A549 (cell line): Measurements from ENCODE around the gene SH3PXD2B. TPM values are rescaled to one million over a fixed set of nuclear protein-coding genes. Genes with fewer than 3 reads are reported as not detected.

ENCODE experiments used
- ATAC-seq, 2 experiments: fragments of 200-7000 bp in 1 of 2; fragments of >200 bp in 1 of 2; cut with Nextera tagmentation in 1 of 2; cut with Tn5 transposase in 1 of 2; 3 replicates each; pipeline versions ENCODE4 v1.8.0 to v1.9.1; 2018 to 2020; ENCODE audit warnings: mild to moderate bottlenecking in 1 of 2, moderate library complexity in 1 of 2
- CTCF ChIA-PET: fragments of 300-600 bp; sonication (Branson Sonifier 250); formaldehyde crosslinking; extraction: SDS; loops from one replicate; lab custom pipeline; 2021; ENCODE audit warnings: antibody characterized with exemption, inconsistent platforms; lab: Yijun Ruan, JAX
- POLR2A ChIA-PET: fragments of 350-600 bp; formaldehyde crosslinking; extraction: SDS; loops from one replicate; lab custom pipeline; 2021; ENCODE audit warnings: antibody characterized with exemption, inconsistent platforms; lab: Yijun Ruan, JAX
- DNase-seq, 2 experiments: peaks; one replicate each; pipeline versions ENCODE4 v3.0.0 to v3.0.0-alpha.2; 2011 to 2016; ENCODE audit warnings: low read depth in 1 of 2, low spot score in 1 of 2
- FAIRE-seq: peaks from 2 replicates; lab custom pipeline; 2011; peaks lifted over from hg19 to GRCh38; lab: Jason Lieb, UNC
- H3K27ac ChIP-seq, 2 experiments: fragments of >200 bp; sonication (Bioruptor Twin); formaldehyde crosslinking; 3 replicates each; pipeline ENCODE4 v1.5.1; 2016 to 2017
- H3K4me1 ChIP-seq: fragments of >200 bp; sonication (Bioruptor Twin); formaldehyde crosslinking; 3 replicates; pipeline ENCODE4 v1.6.1; 2016
- H3K4me2 ChIP-seq: fragments of >200 bp; sonication (Bioruptor Twin); formaldehyde crosslinking; 3 replicates; pipeline ENCODE4 v1.6.1; 2016
- H3K4me3 ChIP-seq: fragments of >200 bp; sonication (Bioruptor Twin); formaldehyde crosslinking; 3 replicates; pipeline ENCODE4 v1.5.1; 2016
- H3K9me3 ChIP-seq: fragments of >200 bp; sonication (Bioruptor Twin); formaldehyde crosslinking; 3 replicates; pipeline ENCODE4 v1.6.1; 2016
- FOSB ChIP-seq: fragments of 250-450 bp; sonication (Bioruptor Pico); IDR thresholded peaks from 2 replicates; pipeline ENCODE4 v1.5.0; 2020; ENCODE audit warnings: mild to moderate bottlenecking, moderate library complexity
- FOXS1 ChIP-seq: fragments of 250-450 bp; sonication (Bioruptor Pico); IDR thresholded peaks from 2 replicates; pipeline ENCODE4 v1.5.0; 2020; ENCODE audit warnings: mild to moderate bottlenecking, moderate library complexity
- GATA3 ChIP-seq: IDR thresholded peaks from 2 replicates; pipeline ENCODE4 v1.6.1; 2012; ENCODE audit warnings: borderline replicate concordance
- HEYL ChIP-seq: fragments of 250-450 bp; sonication (Bioruptor Pico); IDR thresholded peaks from 2 replicates; pipeline ENCODE4 v1.8.0; 2021; ENCODE audit warnings: mild to moderate bottlenecking, moderate library complexity
- HOXA7 ChIP-seq: fragments of 250-450 bp; sonication (Bioruptor Pico); IDR thresholded peaks from 2 replicates; pipeline ENCODE4 v1.5.0; 2020; ENCODE audit warnings: mild to moderate bottlenecking, moderate library complexity
- JUNB ChIP-seq: fragments of >200 bp; sonication (Bioruptor Twin); formaldehyde crosslinking; IDR thresholded peaks from 2 replicates; pipeline ENCODE4 v1.6.1; 2016
- KDM5A ChIP-seq: fragments of 200-600 bp; sonication (generic); IDR thresholded peaks from 2 replicates; pipeline ENCODE4 v1.6.1; 2016; ENCODE audit warnings: antibody characterized with exemption, mild to moderate bottlenecking
- MYC ChIP-seq: IDR thresholded peaks from 2 replicates; pipeline ENCODE4 v1.6.1; 2012; ENCODE audit warnings: mild to moderate bottlenecking, inconsistent platforms, low read length, improper control_type of control experiment, borderline replicate concordance
- NFE2L2 ChIP-seq: fragments of 150-350 bp; conservative IDR thresholded peaks from 2 replicates; pipeline ENCODE4 v1.6.1; 2014; ENCODE audit warnings: low read length
- POLR2A ChIP-seq: IDR thresholded peaks from 2 replicates; pipeline ENCODE4 v1.6.1; 2012; ENCODE audit warnings: mild to moderate bottlenecking, low read length
- RFX5 ChIP-seq: fragments of 450-650 bp; IDR thresholded peaks from 2 replicates; pipeline ENCODE4 v1.7.1; 2014; ENCODE audit warnings: antibody characterized with exemption, mild to moderate bottlenecking, moderate library complexity
- RNF2 ChIP-seq: fragments of 200-600 bp; sonication (generic); IDR thresholded peaks from 2 replicates; pipeline ENCODE4 v1.6.1; 2016; ENCODE audit warnings: low read depth, mild to moderate bottlenecking, antibody characterized with exemption, moderate library complexity, borderline replicate concordance
- ZNF302 ChIP-seq: fragments of 250-450 bp; sonication (Bioruptor Pico); IDR thresholded peaks from 2 replicates; pipeline ENCODE4 v1.9.0; 2021; ENCODE audit warnings: inconsistent platforms, mild to moderate bottlenecking, moderate library complexity
- WGBS: methylation state at CpG from one replicate; pipeline ENCODE4 v1.1.6; 2017; ENCODE audit errors: missing lambda C conversion rate; 5-methylcytosine and 5-hydroxymethylcytosine counted together
- polyA plus RNA-seq, 4 experiments: library from polyadenylated mRNA; depleted of rRNA in 3 of 4; stranded (reverse); fragments of >200 nt; fragmentation: RNase III in 1 of 4; extraction: RNeasy Plus Mini Kit Qiagen cat#74134 plus additional on column Dnase treatment in 1 of 4; gene quantifications; 2 replicates in 3 of 4; 3 replicates in 1 of 4; pipeline ENCODE4 v1.2.3, GENCODE V29; 2011 to 2017
- TF ChIP-seq, protein P1 (sequence below): fragments of 250-450 bp; sonication (Bioruptor Pico); IDR thresholded peaks from 2 replicates; pipeline ENCODE4 v1.5.0; 2020; ENCODE audit warnings: low read depth, mild to moderate bottlenecking, moderate library complexity
- TF ChIP-seq, protein P2 (sequence below): fragments of >200 bp; sonication (Bioruptor Twin); formaldehyde crosslinking; IDR thresholded peaks from 3 replicates; pipeline ENCODE4 v1.5.1; 2016
- TF ChIP-seq, protein P3 (sequence below): fragments of >200 bp; sonication (Bioruptor Twin); formaldehyde crosslinking; IDR thresholded peaks from 2 replicates; pipeline ENCODE4 v1.6.1; 2016
- TF ChIP-seq, protein P4 (sequence below): fragments of 450-650 bp; IDR thresholded peaks from 2 replicates; pipeline ENCODE4 v1.6.1; 2014; ENCODE audit warnings: antibody characterized with exemption
- TF ChIP-seq, protein P5 (sequence below): fragments of >200 bp; sonication (Bioruptor Twin); formaldehyde crosslinking; IDR thresholded peaks from 3 replicates; pipeline ENCODE4 v1.6.1; 2016
- TF ChIP-seq, protein P6 (sequence below): IDR thresholded peaks from 2 replicates; pipeline ENCODE4 v1.6.1; 2012
- TF ChIP-seq, protein P7 (sequence below): fragments of 250-450 bp; sonication (Bioruptor Pico); IDR thresholded peaks from 2 replicates; pipeline ENCODE4 v1.5.0; 2021; ENCODE audit warnings: mild to moderate bottlenecking, moderate library complexity, borderline replicate concordance

The SH3PXD2B gene
- polyA plus RNA-seq, 2 of the 4 experiments (the other 2 are of a cell fraction) = 15.1 to 15.5 TPM

DNA sequence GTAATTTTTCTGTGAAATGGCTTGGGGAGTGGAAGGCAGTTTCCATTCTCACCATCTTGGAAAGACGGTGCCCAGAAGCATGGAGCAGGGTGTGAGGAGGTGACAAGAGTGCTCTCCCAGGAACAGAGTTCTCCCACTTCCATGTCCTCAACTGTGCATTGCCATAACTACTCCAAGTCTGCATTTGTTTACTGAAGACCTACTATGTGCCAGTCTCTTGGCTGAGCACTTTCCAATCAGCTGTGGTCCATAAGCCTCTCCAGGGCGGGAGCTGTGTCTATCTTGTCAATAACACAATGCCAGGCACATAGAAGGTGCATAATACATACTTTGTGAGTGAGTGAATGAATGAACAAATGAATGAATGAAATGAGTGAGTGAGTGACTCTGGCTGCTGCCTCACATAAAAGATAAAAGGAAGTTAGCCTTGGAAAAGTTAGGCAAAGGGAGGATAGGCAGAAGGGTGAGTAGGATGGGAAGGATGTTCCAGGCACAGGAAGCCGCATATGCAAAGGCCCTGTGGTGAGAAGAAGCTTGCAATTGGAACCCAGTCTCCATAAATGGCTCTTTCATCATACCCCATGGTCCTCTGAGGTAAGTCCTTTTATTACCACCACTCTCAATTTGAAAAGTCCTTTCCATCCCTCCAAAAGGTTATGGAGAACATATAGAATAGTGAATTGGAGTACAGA, 31.3 kb upstream of the SH3PXD2B start:
- H3K9me3 ChIP-seq = no peaks in the 10 kb centered on the region
- CTCF ChIA-PET = interaction anchor here (1.5 kb wide), 1 partner anchor 211 kb away, joined by 9 read pairs; no protein-coding TSS in a partner anchor
- ATAC-seq (no peak), FAIRE-seq (no peak), DNase-seq (no peak)
- TF ChIP-seq, protein P1, sequence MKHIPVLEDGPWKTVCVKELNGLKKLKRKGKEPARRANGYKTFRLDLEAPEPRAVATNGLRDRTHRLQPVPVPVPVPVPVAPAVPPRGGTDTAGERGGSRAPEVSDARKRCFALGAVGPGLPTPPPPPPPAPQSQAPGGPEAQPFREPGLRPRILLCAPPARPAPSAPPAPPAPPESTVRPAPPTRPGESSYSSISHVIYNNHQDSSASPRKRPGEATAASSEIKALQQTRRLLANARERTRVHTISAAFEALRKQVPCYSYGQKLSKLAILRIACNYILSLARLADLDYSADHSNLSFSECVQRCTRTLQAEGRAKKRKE = no peak
- TF ChIP-seq JUNB (no peak), FOSB (CRISPR knock-in tag) (no peak), NFE2L2 (no peak), HEYL (CRISPR knock-in tag) (no peak), POLR2A (no peak), FOXS1 (no peak), KDM5A (no peak), RNF2 (no peak), MYC (no peak), GATA3 (no peak)
- TF ChIP-seq, protein P2, sequence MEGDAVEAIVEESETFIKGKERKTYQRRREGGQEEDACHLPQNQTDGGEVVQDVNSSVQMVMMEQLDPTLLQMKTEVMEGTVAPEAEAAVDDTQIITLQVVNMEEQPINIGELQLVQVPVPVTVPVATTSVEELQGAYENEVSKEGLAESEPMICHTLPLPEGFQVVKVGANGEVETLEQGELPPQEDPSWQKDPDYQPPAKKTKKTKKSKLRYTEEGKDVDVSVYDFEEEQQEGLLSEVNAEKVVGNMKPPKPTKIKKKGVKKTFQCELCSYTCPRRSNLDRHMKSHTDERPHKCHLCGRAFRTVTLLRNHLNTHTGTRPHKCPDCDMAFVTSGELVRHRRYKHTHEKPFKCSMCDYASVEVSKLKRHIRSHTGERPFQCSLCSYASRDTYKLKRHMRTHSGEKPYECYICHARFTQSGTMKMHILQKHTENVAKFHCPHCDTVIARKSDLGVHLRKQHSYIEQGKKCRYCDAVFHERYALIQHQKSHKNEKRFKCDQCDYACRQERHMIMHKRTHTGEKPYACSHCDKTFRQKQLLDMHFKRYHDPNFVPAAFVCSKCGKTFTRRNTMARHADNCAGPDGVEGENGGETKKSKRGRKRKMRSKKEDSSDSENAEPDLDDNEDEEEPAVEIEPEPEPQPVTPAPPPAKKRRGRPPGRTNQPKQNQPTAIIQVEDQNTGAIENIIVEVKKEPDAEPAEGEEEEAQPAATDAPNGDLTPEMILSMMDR = no peak
- TF ChIP-seq, protein P3, sequence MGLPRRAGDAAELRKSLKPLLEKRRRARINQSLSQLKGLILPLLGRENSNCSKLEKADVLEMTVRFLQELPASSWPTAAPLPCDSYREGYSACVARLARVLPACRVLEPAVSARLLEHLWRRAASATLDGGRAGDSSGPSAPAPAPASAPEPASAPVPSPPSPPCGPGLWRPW = no peak
- TF ChIP-seq, protein P4, sequence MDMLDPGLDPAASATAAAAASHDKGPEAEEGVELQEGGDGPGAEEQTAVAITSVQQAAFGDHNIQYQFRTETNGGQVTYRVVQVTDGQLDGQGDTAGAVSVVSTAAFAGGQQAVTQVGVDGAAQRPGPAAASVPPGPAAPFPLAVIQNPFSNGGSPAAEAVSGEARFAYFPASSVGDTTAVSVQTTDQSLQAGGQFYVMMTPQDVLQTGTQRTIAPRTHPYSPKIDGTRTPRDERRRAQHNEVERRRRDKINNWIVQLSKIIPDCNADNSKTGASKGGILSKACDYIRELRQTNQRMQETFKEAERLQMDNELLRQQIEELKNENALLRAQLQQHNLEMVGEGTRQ = no peak
- H3K27ac ChIP-seq = no peak overlapping the region
- no peaks in the 10 kb centered on the region for H3K4me1 ChIP-seq
- 30% methylated on average over 3 of the region's 3 CpGs for WGBS
- no peak overlapping the region for H3K4me3 ChIP-seq
- POLR2A ChIA-PET = no interaction called here
- H3K4me2 ChIP-seq = no peak overlapping the region

DNA sequence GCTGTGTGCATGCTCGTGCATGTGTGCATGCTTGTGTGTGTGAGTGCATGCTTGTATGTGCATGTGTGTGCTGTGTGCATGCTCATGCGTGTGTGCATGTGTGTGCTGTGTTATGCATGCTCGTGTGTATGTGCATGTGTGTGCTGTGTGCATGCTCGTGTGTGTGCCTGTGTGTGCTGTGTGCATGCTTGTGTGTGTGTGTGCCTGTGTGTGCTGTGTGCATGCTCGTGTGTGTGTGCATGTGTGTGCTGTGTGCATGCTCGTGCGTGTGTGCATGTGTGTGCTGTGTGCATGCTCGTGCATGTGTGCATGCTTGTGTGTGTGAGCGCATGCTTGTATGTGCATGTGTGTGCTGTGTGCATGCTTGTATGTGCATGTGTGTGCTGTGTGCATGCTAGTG, 30.3 kb upstream of the SH3PXD2B start:
- Histone ChIP-seq H3K27ac (no peak overlapping the region), H3K4me1 (no peaks in the 10 kb centered on the region), H3K4me3 (no peak overlapping the region)
- DNase-seq (no peak), FAIRE-seq (no peak)
- POLR2A ChIA-PET = no interaction called here
- TF ChIP-seq, protein P5, sequence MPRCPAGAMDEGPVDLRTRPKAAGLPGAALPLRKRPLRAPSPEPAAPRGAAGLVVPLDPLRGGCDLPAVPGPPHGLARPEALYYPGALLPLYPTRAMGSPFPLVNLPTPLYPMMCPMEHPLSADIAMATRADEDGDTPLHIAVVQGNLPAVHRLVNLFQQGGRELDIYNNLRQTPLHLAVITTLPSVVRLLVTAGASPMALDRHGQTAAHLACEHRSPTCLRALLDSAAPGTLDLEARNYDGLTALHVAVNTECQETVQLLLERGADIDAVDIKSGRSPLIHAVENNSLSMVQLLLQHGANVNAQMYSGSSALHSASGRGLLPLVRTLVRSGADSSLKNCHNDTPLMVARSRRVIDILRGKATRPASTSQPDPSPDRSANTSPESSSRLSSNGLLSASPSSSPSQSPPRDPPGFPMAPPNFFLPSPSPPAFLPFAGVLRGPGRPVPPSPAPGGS = no peak
- TF ChIP-seq, all 56 proteins: peak for 0
- 33% methylated on average over 4 of the region's 9 CpGs for WGBS
- CTCF ChIA-PET = interaction anchor here (8.2 kb wide), 1 partner anchor 212 kb away, joined by 198 read pairs; no protein-coding TSS in a partner anchor
- Histone ChIP-seq H3K9me3 (no peaks in the 10 kb centered on the region), H3K4me2 (no peak overlapping the region)
- ATAC-seq = no peak

DNA sequence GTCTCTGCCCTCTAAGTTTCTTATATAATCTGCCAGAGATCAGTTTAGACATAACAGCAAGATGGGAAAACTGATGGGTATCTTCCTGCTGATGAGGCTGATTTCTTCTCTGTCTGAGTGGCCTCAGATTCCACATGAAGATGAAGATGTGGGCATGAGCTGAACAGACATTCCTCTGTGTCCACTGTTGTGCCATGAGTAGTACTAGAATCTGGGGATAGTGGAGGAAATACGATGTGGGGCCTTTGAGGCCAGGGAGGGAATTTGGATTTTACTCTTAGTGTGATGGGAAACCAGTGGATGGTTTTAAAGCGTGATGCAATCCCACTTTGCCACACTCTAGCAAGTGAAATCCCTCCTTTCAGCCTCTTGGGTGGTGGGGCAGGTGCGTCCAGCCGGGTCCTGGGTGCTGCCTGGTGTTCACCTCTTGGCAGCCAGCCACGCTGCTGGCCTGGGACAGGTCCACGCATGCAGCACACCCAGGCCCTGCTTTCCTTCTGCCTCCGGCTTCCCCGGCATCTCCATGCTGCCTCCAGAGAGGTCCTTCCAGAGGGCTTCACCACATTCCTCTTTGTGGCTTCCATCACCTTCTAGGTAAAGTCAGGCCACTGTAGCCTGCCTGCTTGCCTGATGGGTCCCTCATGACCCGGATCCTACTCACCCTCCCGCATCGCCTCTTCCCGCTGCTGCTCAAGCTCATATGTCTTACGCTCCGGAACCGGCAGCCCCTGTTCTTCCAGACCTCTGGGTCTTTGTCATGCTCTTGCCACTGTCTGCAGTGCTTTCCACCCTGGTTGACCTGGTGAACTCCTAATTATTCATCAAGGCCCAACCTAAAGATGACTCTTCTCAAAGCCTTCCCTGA, 28.1 kb upstream of the SH3PXD2B start:
- FAIRE-seq = no peak
- Histone ChIP-seq H3K27ac (no peak overlapping the region), H3K4me2 (no peak overlapping the region), H3K4me3 (no peak overlapping the region), H3K9me3 (no peaks in the 10 kb centered on the region), H3K4me1 (no peaks in the 10 kb centered on the region)
- no peak for DNase-seq
- ChIA-PET POLR2A (no interaction called here), CTCF (interaction anchor here (0.7 to 8.2 kb wide), 5 partner anchors 56 to 246 kb away, joined by 3 to 198 read pairs (median 9); no protein-coding TSS in a partner anchor)
- TF ChIP-seq, protein P1 = no peak
- TF ChIP-seq ZNF302 (CRISPR knock-in tag) (no peak), HOXA7 (CRISPR knock-in tag) (no peak), RFX5 (no peak)
- TF ChIP-seq, protein P6, sequence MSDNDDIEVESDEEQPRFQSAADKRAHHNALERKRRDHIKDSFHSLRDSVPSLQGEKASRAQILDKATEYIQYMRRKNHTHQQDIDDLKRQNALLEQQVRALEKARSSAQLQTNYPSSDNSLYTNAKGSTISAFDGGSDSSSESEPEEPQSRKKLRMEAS = no peak
- TF ChIP-seq, protein P7, sequence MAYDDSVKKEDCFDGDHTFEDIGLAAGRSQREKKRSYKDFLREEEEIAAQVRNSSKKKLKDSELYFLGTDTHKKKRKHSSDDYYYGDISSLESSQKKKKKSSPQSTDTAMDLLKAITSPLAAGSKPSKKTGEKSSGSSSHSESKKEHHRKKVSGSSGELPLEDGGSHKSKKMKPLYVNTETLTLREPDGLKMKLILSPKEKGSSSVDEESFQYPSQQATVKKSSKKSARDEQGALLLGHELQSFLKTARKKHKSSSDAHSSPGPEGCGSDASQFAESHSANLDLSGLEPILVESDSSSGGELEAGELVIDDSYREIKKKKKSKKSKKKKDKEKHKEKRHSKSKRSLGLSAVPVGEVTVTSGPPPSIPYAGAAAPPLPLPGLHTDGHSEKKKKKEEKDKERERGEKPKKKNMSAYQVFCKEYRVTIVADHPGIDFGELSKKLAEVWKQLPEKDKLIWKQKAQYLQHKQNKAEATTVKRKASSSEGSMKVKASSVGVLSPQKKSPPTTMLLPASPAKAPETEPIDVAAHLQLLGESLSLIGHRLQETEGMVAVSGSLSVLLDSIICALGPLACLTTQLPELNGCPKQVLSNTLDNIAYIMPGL = no peak
- WGBS = 75% methylated on average over 15 of the region's 15 CpGs
- no peak for ATAC-seq
